ENCODE results near the gene CREB1.

DNA sequence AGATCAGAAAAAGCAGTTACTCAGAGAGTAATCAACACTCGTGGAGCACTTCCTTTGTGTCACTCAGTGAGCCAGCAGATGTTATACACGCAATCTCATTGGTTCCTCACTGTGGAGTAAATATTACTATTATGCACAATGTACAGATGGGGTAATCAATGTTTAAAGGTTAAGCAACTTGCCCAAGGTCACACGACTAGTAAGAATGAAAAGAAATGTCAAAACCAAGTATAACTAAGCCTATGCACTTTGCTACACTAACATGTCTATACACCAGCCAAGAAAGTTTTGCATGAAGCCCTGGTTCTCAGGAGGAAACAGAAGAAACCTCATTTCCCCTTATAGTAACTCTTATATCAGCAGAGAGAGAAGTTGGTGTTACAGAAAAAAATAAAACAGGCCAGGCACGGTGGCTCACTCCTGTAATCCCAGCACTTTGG lies 90.0 kb downstream of the CREB1 start:
- TF ChIP-seq POLR2A (IDR thresholded peaks at IDR 0.05) = no peak
- TF ChIP-seq, protein P1, sequence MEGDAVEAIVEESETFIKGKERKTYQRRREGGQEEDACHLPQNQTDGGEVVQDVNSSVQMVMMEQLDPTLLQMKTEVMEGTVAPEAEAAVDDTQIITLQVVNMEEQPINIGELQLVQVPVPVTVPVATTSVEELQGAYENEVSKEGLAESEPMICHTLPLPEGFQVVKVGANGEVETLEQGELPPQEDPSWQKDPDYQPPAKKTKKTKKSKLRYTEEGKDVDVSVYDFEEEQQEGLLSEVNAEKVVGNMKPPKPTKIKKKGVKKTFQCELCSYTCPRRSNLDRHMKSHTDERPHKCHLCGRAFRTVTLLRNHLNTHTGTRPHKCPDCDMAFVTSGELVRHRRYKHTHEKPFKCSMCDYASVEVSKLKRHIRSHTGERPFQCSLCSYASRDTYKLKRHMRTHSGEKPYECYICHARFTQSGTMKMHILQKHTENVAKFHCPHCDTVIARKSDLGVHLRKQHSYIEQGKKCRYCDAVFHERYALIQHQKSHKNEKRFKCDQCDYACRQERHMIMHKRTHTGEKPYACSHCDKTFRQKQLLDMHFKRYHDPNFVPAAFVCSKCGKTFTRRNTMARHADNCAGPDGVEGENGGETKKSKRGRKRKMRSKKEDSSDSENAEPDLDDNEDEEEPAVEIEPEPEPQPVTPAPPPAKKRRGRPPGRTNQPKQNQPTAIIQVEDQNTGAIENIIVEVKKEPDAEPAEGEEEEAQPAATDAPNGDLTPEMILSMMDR (IDR thresholded peaks at IDR 0.05) = no peak

Data from adrenal gland (tissue), 5 donors.